HG03108 (cell line): ENCODE measurements around the gene C1QTNF8.

Experiments used
- ATAC-seq: cut with Tn5 transposase; IDR thresholded peaks from one replicate; pipeline ENCODE4 v1.9.1; 2021; ENCODE audit warnings: moderate library complexity; ENCODE audit not compliant: unreplicated experiment

The C1QTNF8 gene

DNA sequence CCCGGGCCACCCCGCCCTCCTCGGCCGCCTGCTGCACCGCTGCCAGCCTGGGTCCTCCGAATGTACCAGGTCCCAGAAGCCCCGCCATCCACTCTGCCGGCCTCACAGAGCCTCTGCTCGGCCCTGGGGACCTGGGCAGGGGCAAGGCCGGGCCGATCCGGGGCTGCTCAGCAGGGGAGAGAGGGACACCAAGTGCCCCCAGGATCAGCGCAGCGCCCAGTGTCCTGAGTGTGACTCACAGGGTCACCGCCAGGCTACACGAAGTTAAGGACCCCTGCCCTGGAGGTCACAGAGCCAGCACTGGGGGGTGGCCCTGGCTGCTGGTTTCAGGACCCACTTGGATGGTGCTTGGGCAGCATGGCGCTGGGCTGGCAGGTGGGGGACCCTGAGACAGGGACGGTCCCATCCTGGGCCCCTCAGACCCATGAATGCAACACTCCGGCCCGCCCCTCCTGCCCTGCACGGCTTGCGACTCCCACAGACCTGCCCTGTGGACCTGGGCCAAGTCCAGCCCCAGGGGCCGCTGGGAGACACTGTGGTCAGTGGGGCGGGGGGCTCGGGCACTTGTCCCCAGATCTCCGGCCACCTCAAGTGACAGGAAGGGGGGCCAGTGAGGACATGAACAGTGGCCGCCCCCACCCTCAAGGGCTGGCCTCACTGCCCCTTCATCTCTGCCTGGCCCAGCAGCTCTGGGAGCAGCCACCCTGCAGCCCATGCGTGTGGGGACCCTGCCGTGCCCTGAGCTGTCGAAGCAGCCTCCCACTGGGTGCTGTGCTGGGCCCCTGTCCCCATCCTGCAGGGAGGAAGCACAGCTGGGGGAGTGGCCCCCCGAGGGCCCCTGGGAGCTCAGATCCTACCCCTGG, 46.7 kb downstream of the C1QTNF8 start:
- no peak for ATAC-seq

DNA sequence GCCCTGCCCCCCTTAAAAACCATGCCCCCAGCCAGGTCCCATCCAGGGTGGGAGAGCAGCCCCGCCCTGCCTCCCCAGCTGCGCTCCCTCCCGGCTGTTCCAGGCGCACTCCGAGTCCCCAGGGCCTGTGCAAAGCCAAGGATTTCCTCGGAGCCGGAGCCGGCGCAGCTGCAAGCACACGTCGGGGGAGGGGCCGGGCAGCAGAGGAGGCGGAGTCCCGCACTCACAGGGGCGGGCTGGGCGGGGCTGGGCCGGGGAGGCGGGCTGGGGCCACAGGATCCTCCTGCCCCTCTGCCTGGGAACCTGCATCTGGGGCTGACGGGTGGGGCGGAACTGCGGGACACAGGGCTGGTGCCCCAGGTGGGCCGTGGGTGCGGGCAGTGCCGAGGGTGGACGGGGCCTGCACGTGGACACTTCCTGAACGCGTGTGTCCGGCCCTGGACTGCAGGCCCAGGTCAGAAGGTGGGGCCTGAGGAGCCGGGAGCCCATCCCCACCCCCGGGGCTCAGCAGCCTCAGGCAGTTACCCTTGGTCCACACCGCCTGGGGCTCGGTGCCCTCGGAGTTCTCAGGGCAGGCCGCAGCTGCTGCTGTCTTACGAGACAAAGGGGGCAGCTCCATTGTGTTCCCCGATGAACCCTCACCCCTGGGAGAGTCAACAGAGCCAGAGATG, 47.5 kb downstream of the C1QTNF8 start:
- ATAC-seq: no peak

DNA sequence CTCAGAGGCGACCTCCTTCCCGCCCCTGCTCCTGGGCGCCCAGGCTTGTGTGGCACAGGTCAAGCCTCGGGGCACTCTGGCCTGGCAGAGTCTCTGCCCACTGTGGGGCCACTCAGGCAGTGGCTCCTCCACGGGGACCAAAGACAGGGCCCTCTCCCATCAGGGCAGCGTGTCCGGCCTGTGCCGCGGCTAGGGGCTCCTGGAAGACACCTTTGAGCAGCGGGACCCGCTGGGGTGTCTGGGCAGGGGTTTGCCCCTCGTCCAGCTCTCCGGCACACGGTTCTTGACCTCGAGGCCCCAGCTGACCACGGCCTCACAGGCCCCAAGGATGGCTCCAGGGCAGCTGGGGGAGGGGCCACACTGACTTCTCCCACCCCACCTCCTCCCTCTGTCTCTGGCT, 48.2 kb downstream of the C1QTNF8 start:
- no peak for ATAC-seq

- no peak for ATAC-seq
Observed at GRCh38 chr16:1047123-1047522, 48.9 kb downstream of the C1QTNF8 start.

GRCh38 chr16:1045993-1046911, 49.8 kb downstream of the C1QTNF8 start:
- no peak for ATAC-seq

- ATAC-seq: no peak
Observed at GRCh38 chr16:1045310-1045992, 50.6 kb downstream of the C1QTNF8 start.

GRCh38 chr16:1044460-1045309, 51.4 kb downstream of the C1QTNF8 start:
- no peak for ATAC-seq

GRCh38 chr16:1043881-1044451, 52.1 kb downstream of the C1QTNF8 start:
- no peak for ATAC-seq

GRCh38 chr16:1042866-1043265, 53.2 kb downstream of the C1QTNF8 start:
- no peak for ATAC-seq

DNA sequence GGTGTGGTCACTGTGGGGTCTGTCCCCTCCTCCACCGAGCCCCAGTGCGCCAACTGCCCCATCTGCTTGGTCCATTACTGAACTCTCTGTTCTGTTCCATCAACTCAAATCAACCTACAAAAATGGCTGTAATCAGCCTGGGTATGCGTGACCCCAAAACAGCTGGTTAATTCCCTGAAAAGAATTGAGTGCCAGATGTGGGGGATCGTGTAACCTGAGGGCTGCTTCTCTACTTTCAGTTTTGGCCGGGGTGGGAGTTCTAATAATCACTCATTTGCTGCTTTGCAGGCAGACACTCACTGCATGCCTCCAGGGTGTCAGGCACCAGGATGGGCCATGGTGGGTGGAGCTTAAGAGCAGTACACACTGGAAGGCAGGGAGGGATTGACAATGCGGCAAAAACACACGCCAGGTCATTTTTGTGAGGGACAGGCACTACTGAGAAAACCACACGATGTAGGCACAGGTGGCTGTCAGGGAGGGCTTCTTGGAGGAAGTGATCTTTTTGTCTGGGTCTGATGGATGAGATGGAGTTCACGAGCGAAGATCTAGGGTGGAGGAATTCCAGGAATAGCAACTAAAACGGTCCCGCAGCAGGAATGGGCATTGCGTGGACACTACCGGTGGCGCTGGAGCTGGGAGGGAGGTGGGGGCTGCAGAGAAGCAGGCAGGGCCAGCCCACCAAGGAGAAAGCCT, 53.8 kb downstream of the C1QTNF8 start:
- no peak for ATAC-seq

GRCh38 chr16:1040346-1040745, 55.7 kb downstream of the C1QTNF8 start:
- no peak for ATAC-seq

DNA sequence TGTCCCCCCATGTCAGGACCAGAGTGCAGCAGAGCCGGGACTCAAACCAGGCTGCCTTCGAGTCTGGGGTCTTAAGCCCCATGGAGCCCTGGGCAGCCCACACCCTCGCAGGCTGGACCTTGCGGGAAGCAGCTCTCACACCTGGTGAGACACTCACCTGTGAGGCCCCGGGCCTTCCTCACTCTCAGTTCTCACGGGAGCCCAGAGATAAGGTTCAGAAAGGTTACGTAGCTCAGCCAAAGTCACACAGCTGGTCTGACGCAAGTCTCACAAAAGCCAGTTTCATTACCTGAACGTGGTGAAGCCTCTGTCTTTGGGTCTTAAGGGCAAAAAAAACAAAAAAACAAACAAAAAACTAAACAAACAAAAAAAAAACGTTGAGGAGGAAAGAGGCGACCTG, 56.3 kb downstream of the C1QTNF8 start:
- ATAC-seq: no peak

DNA sequence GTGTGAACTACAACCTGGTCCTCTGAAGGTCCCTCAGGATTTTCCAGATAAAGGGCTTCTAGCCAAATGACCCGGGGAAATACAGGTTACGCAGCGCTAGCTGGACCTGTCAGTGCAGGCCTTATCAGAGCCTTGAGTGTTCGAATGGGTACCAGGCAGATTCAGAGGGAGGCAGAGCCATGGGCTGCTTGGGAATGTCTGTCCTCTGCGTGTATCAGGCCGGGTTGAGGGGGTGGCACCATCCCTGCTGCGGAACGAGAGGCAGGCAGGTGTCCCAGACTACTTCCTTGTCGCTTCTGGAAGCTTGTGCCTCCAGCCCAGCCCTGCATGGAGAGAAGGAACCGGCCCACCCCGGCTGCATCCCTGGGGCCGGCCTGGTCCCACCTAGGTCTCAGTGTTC, 57.1 kb downstream of the C1QTNF8 start:
- ATAC-seq: no peak
